HG03045 (cell line): Measurements from ENCODE around the gene CA4.

Experiments
- ATAC-seq: cut with Tn5 transposase; IDR thresholded peaks from one replicate; pipeline ENCODE4 v1.9.1; 2021; ENCODE audit warnings: mild to moderate bottlenecking, moderate library complexity; ENCODE audit not compliant: unreplicated experiment

Gene CA4

GRCh38 chr17:60129164-60129563 is 20.6 kb upstream of the CA4 start:
- no peak for ATAC-seq

GRCh38 chr17:60130466-60130865 is 19.3 kb upstream of the CA4 start:
- no peak for ATAC-seq

- ATAC-seq, result peak; percentile 16
Measured at GRCh38 chr17:60134396-60135150, 15.2 kb upstream of the CA4 start.

- peak; percentile 89 for ATAC-seq
Measured at GRCh38 chr17:60135151-60135950, 14.4 kb upstream of the CA4 start.

- ATAC-seq, result no peak
Measured at GRCh38 chr17:60135951-60136666, 13.7 kb upstream of the CA4 start.

- ATAC-seq, result no peak
Measured at GRCh38 chr17:60137731-60138130, 12.0 kb upstream of the CA4 start.

GRCh38 chr17:60138769-60139437 is 10.9 kb upstream of the CA4 start:
- ATAC-seq, result no peak

GRCh38 chr17:60139438-60140285 is 10.1 kb upstream of the CA4 start:
- ATAC-seq, result no peak

- ATAC-seq, result no peak
Measured at GRCh38 chr17:60141111-60142018, 8.4 kb upstream of the CA4 start.

GRCh38 chr17:60142872-60143499 is 6.8 kb upstream of the CA4 start:
- no peak for ATAC-seq

- no peak for ATAC-seq
Measured at GRCh38 chr17:60145006-60145935, 4.5 kb upstream of the CA4 start.

- no peak for ATAC-seq
Measured at GRCh38 chr17:60146206-60146605, 3.6 kb upstream of the CA4 start.

- ATAC-seq, result no peak
Measured at GRCh38 chr17:60147553-60148223, 2.1 kb upstream of the CA4 start.

GRCh38 chr17:60148373-60148772 is 1.4 kb upstream of the CA4 start:
- ATAC-seq, result no peak

GRCh38 chr17:60151355-60151754 is 1.6 kb downstream of the CA4 start:
- no peak for ATAC-seq

GRCh38 chr17:60153606-60154390 is 4.0 kb downstream of the CA4 start:
- no peak for ATAC-seq
